OCI-LY7 (cell line): ENCODE results near the gene MOBP. TPM values are rescaled to one million over a fixed set of nuclear protein-coding genes. Genes with fewer than 3 reads are reported as not detected.

Experiments used
- BruUV-seq: library from RNA; stranded (reverse); fragments of 400-500 nt; replicated peaks from 2 replicates; lab custom pipeline; 2021; lab: Mats Ljungman, UMichigan
- CTCF ChIA-PET: fragments of 300-600 bp; sonication (Branson Sonifier 250); formaldehyde crosslinking; loops from one replicate; lab custom pipeline; 2022; ENCODE audit warnings: antibody characterized with exemption; ENCODE audit not compliant: unreplicated experiment; lab: Charles Lee
- POLR2A ChIA-PET: fragments of 300-600 bp; sonication (Branson Sonifier 250); formaldehyde crosslinking; loops from one replicate; lab custom pipeline; 2022; ENCODE audit warnings: antibody characterized with exemption; lab: Charles Lee
- DNase-seq: peaks from one replicate; pipeline ENCODE4 v3.0.0-alpha.2; 2015; ENCODE audit warnings: low spot score
- H2AFZ ChIP-seq: fragments of 200-600 bp; sonication (generic), shearing (Covaris generic); 2 replicates; pipeline ENCODE4 v1.6.1; 2014; ENCODE audit warnings: mild to moderate bottlenecking, antibody characterized with exemption, low read length, moderate library complexity
- H3K27ac ChIP-seq: fragments of 200-600 bp; sonication (generic); 2 replicates; pipeline ENCODE4 v1.5.1; 2014; ENCODE audit warnings: mixed run types, low read depth, mild to moderate bottlenecking, moderate library complexity, low read length, inconsistent platforms; ENCODE audit not compliant: poor library complexity, severe bottlenecking
- H3K36me3 ChIP-seq: fragments of 200-600 bp; sonication (generic); 2 replicates; pipeline ENCODE4 v1.6.1; 2014; ENCODE audit warnings: mild to moderate bottlenecking, antibody characterized with exemption, low read length, moderate library complexity, mixed read lengths; ENCODE audit not compliant: insufficient read depth
- H3K4me1 ChIP-seq: fragments of 200-600 bp; sonication (generic); 2 replicates; pipeline ENCODE4 v1.5.1; 2014; ENCODE audit warnings: mild to moderate bottlenecking, low read length; ENCODE audit not compliant: insufficient read depth, poor library complexity, severe bottlenecking
- H3K4me2 ChIP-seq: fragments of 200-600 bp; sonication (generic); 2 replicates; pipeline ENCODE4 v1.6.1; 2014; ENCODE audit warnings: mild to moderate bottlenecking, low read length
- H3K4me3 ChIP-seq: fragments of 200-600 bp; sonication (generic); 2 replicates; pipeline ENCODE4 v1.5.1; 2014; ENCODE audit warnings: mild to moderate bottlenecking, low read depth, low read length; ENCODE audit not compliant: poor library complexity, severe bottlenecking
- H3K79me2 ChIP-seq: fragments of 200-600 bp; sonication (generic); 2 replicates; pipeline ENCODE4 v1.6.1; 2016; ENCODE audit warnings: low read depth, mild to moderate bottlenecking, low read length, moderate library complexity, mixed read lengths; ENCODE audit not compliant: insufficient read depth
- H3K9me2 ChIP-seq: fragments of 200-600 bp; sonication (generic); 2 replicates; pipeline ENCODE4 v1.6.1; 2016; ENCODE audit warnings: mild to moderate bottlenecking, low read length, mixed read lengths; ENCODE audit not compliant: insufficient read depth
- H3K9me3 ChIP-seq: fragments of 200-600 bp; sonication (generic); 2 replicates; pipeline ENCODE4 v1.6.1; 2014; ENCODE audit warnings: mild to moderate bottlenecking, mixed run types, low read length, mixed read lengths
- H4K20me1 ChIP-seq: fragments of 200-600 bp; sonication (generic); 2 replicates; pipeline ENCODE4 v1.6.1; 2014; ENCODE audit warnings: mild to moderate bottlenecking, antibody characterized with exemption, low read length, moderate library complexity, mixed read lengths; ENCODE audit not compliant: insufficient read depth
- EZH2phosphoT487 ChIP-seq: fragments of 200-600 bp; sonication (generic); IDR thresholded peaks from 2 replicates; pipeline ENCODE4 v1.6.1; 2018; ENCODE audit warnings: low read depth, borderline replicate concordance, mild to moderate bottlenecking, mixed run types, antibody characterized with exemption, low read length, moderate library complexity, mixed read lengths
- intact Hi-C: fragments of 100-400 bp; cut with micrococcal nuclease; formaldehyde crosslinking; loops from one replicate; pipeline ENCODE4 v1.10.0; 2022; ENCODE audit not compliant: unreplicated experiment
- total RNA-seq, 2 experiments: library from RNA; depleted of rRNA in 1 of 2; stranded (reverse); fragments of >200 nt in 1 of 2; shearing (Covaris generic) in 1 of 2; gene quantifications; 2 replicates each; pipeline ENCODE4 v1.2.3, GENCODE V29; 2014 to 2022
- TF ChIP-seq, protein P1 (sequence below): fragments of 200-600 bp; sonication (generic); conservative IDR thresholded peaks from 2 replicates; pipeline ENCODE4 v1.5.1; 2014; ENCODE audit warnings: mild to moderate bottlenecking, antibody characterized with exemption, low read length, moderate library complexity, mixed read lengths

The MOBP gene
- total RNA-seq, 2 experiments from 2014 or later = not detected

DNA sequence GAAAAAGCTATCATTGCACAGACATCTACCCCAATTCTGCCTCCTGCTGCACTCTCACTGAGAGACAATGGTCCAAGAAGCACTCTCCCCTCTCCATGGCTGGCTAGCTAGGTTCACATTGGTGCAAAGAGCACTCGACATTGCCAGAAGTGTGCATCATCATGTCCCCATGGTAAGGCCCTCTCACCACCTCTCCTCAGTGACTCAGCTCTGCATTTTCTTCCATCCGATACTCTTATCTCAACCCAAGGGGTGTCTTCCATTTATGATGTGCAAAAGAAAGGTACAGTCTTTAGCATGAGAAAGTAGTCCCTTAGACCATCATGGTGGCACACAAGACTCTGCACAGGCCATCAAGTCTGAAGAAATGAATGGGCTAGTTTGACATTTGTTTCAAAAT, 46.9 kb upstream of the MOBP start:
- Histone ChIP-seq H3K4me2 (no peak overlapping the region), H3K9me2 (no peaks in the 10 kb centered on the region), H3K9me3 (no peaks in the 10 kb centered on the region), H3K4me1 (no peaks in the 10 kb centered on the region), H2AFZ (no peak overlapping the region), H3K4me3 (no peak overlapping the region), H3K79me2 (no peaks in the 10 kb centered on the region), H4K20me1 (no peaks in the 10 kb centered on the region), H3K27ac (no peak overlapping the region), H3K36me3 (no peaks in the 10 kb centered on the region)
- POLR2A ChIA-PET = no interaction called here
- intact Hi-C loops = no loop called here
- BruUV-seq = no TSS peak
- no peak for DNase-seq
- CTCF ChIA-PET = no interaction called here
- no peak for TF ChIP-seq EZH2phosphoT487
- TF ChIP-seq, protein P1, sequence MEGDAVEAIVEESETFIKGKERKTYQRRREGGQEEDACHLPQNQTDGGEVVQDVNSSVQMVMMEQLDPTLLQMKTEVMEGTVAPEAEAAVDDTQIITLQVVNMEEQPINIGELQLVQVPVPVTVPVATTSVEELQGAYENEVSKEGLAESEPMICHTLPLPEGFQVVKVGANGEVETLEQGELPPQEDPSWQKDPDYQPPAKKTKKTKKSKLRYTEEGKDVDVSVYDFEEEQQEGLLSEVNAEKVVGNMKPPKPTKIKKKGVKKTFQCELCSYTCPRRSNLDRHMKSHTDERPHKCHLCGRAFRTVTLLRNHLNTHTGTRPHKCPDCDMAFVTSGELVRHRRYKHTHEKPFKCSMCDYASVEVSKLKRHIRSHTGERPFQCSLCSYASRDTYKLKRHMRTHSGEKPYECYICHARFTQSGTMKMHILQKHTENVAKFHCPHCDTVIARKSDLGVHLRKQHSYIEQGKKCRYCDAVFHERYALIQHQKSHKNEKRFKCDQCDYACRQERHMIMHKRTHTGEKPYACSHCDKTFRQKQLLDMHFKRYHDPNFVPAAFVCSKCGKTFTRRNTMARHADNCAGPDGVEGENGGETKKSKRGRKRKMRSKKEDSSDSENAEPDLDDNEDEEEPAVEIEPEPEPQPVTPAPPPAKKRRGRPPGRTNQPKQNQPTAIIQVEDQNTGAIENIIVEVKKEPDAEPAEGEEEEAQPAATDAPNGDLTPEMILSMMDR = no peak

DNA sequence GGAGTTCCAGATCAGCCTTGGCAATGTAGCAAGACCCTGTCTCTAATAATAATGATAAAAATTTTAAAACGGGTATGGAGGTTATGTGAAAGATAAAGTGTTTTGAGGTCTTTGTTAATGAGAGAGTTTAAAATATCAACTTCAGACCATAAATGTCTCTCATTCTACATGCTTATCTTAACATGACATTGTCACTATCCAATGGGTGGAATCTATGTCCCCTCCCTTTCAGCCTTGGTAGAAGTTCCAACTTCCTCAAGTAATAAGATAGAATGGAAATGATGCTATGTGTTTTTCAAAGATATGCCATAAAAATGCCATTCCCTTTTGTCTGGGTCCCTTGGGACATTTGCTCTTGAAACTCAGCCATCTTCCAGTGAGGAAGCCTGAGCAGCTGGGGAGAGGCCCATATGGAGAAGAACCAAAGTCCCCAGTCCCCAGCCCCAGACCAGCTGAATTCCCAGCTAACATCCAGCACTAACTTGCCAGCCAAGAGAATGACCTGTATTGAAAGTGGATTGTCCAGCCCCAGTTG, 44.0 kb upstream of the MOBP start:
- H3K36me3 ChIP-seq = no peaks in the 10 kb centered on the region
- no peak overlapping the region for H3K4me3 ChIP-seq
- H3K79me2 ChIP-seq = no peaks in the 10 kb centered on the region
- H3K9me3 ChIP-seq = no peaks in the 10 kb centered on the region
- H3K4me1 ChIP-seq = no peaks in the 10 kb centered on the region
- no peak overlapping the region for H2AFZ ChIP-seq
- intact Hi-C loops = no loop called here
- no peak overlapping the region for H3K4me2 ChIP-seq
- ChIA-PET POLR2A (no interaction called here), CTCF (no interaction called here)
- no peak for DNase-seq
- no peaks in the 10 kb centered on the region for H3K9me2 ChIP-seq
- no peaks in the 10 kb centered on the region for H4K20me1 ChIP-seq
- BruUV-seq = no TSS peak
- no peak overlapping the region for H3K27ac ChIP-seq
- TF ChIP-seq EZH2phosphoT487 = no peak
- TF ChIP-seq, protein P1 = no peak

DNA sequence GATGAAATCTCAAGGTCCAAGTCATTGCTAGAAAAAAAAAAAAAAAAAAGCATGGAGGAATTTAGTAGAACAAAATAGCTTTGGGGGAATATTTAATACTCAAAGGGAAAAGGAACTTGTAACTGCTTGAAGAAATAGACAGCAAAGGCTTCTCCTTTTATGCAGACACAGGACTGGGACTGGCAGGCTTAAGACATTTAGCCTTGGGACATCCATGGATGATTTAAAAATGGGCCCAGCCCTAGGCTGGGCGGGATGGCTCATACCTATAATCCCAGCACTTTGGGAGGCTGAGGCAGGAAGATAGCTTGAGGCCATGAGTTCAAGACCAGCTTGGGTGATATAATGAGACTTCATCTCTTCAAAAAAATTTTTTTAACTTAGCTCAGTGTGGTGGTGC, 41.2 kb upstream of the MOBP start:
- H3K4me1 ChIP-seq = no peaks in the 10 kb centered on the region
- no peak overlapping the region for H2AFZ ChIP-seq
- no peak overlapping the region for H3K4me3 ChIP-seq
- POLR2A ChIA-PET = interaction anchor here (0.6 to 1.2 kb wide), 2 partner anchors 13 to 18 kb away, joined by 3 read pairs; no protein-coding TSS in a partner anchor
- no peaks in the 10 kb centered on the region for H4K20me1 ChIP-seq
- H3K36me3 ChIP-seq = no peaks in the 10 kb centered on the region
- no peaks in the 10 kb centered on the region for H3K9me3 ChIP-seq
- CTCF ChIA-PET = no interaction called here
- H3K9me2 ChIP-seq = no peaks in the 10 kb centered on the region
- H3K4me2 ChIP-seq = no peak overlapping the region
- intact Hi-C loops = no loop called here
- BruUV-seq = no TSS peak
- no peak overlapping the region for H3K27ac ChIP-seq
- TF ChIP-seq, protein P1 = no peak
- no peak for TF ChIP-seq EZH2phosphoT487
- H3K79me2 ChIP-seq = no peaks in the 10 kb centered on the region
- no peak for DNase-seq
